HepG2 (cell line): Measurements from ENCODE around the gene C6orf136. TPM values are rescaled to one million over a fixed set of nuclear protein-coding genes. Genes with fewer than 3 reads are reported as not detected.

Source experiments
- ATM ChIP-seq: fragments of 450-650 bp; IDR thresholded peaks from 2 replicates; pipeline ENCODE4 v1.7.1; 2017; ENCODE audit warnings: mild to moderate bottlenecking, borderline replicate concordance
- ELF1 ChIP-seq: sonication (generic); formaldehyde crosslinking; IDR thresholded peaks from 2 replicates; pipeline ENCODE4 v1.4.0; 2020; ENCODE audit warnings: missing genetic modification reagents
- GATA4 ChIP-seq: sonication (generic); IDR thresholded peaks from 2 replicates; pipeline ENCODE4 v1.6.1; 2016; ENCODE audit warnings: antibody characterized with exemption, low read depth, borderline replicate concordance
- HDAC2 ChIP-seq: sonication (generic); formaldehyde crosslinking; IDR thresholded peaks from 2 replicates; pipeline ENCODE4 v1.4.0; 2020; ENCODE audit warnings: missing genetic modification reagents
- KLF6 ChIP-seq: IDR thresholded peaks from 2 replicates; pipeline ENCODE4 v1.8.0; 2016; ENCODE audit warnings: missing biosample characterization, missing genetic modification reagents
- MYNN ChIP-seq: sonication (generic); formaldehyde crosslinking; IDR thresholded peaks from 2 replicates; pipeline ENCODE4 v1.4.0; 2020; ENCODE audit warnings: mild to moderate bottlenecking, low read depth, missing genetic modification reagents
- NFAT5 ChIP-seq: sonication (generic); formaldehyde crosslinking; IDR thresholded peaks from 2 replicates; pipeline ENCODE4 v1.4.0; 2020; ENCODE audit warnings: missing genetic modification reagents
- REPIN1 ChIP-seq: sonication (generic); formaldehyde crosslinking; IDR thresholded peaks from 2 replicates; pipeline ENCODE4 v1.8.0; 2022; ENCODE audit warnings: missing genetic modification reagents, low read depth, mild to moderate bottlenecking, borderline replicate concordance
- RORA ChIP-seq: sonication (generic); formaldehyde crosslinking; IDR thresholded peaks from 2 replicates; pipeline ENCODE4 v1.5.0; 2020; ENCODE audit warnings: mild to moderate bottlenecking, missing genetic modification reagents, moderate library complexity
- THAP11 ChIP-seq: IDR thresholded peaks from 2 replicates; pipeline ENCODE4 v1.6.1; 2016; ENCODE audit warnings: missing biosample characterization, missing genetic modification reagents
- ZFP1 ChIP-seq: IDR thresholded peaks from 2 replicates; pipeline ENCODE4 v1.6.1; 2016
- ZFP90 ChIP-seq: sonication (generic); formaldehyde crosslinking; IDR thresholded peaks from 2 replicates; pipeline ENCODE4 v1.8.0; 2022; ENCODE audit warnings: missing genetic modification reagents, mild to moderate bottlenecking, inconsistent platforms, borderline replicate concordance
- ZKSCAN5 ChIP-seq: sonication (generic); formaldehyde crosslinking; IDR thresholded peaks from 2 replicates; pipeline ENCODE4 v1.5.1; 2020; ENCODE audit warnings: mild to moderate bottlenecking, missing genetic modification reagents
- ZMYM4 ChIP-seq: sonication (generic); formaldehyde crosslinking; IDR thresholded peaks from 2 replicates; pipeline ENCODE4 v1.8.1; 2023; ENCODE audit warnings: mild to moderate bottlenecking, missing genetic modification reagents
- ZNF225 ChIP-seq: sonication (generic); formaldehyde crosslinking; IDR thresholded peaks from 2 replicates; pipeline ENCODE4 v1.4.0; 2020; ENCODE audit warnings: mild to moderate bottlenecking, missing genetic modification reagents
- ZNF253 ChIP-seq: sonication (generic); formaldehyde crosslinking; IDR thresholded peaks from 2 replicates; pipeline ENCODE4 v1.8.0; 2022; ENCODE audit warnings: mild to moderate bottlenecking, missing genetic modification reagents, borderline replicate concordance
- ZNF354B ChIP-seq: sonication (generic); formaldehyde crosslinking; IDR thresholded peaks from 2 replicates; pipeline ENCODE4 v1.8.0; 2022; ENCODE audit warnings: mild to moderate bottlenecking, missing genetic modification reagents
- ZNF414 ChIP-seq: sonication (generic); formaldehyde crosslinking; IDR thresholded peaks from 2 replicates; pipeline ENCODE4 v1.5.0; 2020; ENCODE audit warnings: missing genetic modification reagents
- ZNF614 ChIP-seq: IDR thresholded peaks from 2 replicates; pipeline ENCODE4 v1.6.1; 2018; ENCODE audit warnings: missing biosample characterization, missing genetic modification reagents, inconsistent platforms, borderline replicate concordance
- polyA plus RNA-seq, 8 experiments: library from polyadenylated mRNA; depleted of rRNA in 3 of 8; stranded (reverse) in 7 of 8; unstranded in 1 of 8; fragments of >200 nt; fragmentation: Illumina TruSeq in 4 of 8; extraction: Trizol in 4 of 8; gene quantifications; 2 replicates each; pipeline versions ENCODE4 v1.2.1 to v1.2.3, GENCODE V29; 2011 to 2016; ENCODE audit warnings: low read depth in 4 of 8, missing spikeins in 1 of 8, mixed read lengths in 1 of 8; ENCODE audit not compliant: insufficient read depth in 1 of 8
- total RNA-seq, 5 experiments: library from RNA; depleted of rRNA; stranded (reverse); fragments of >200 nt; fragmentation: Illumina TruSeq; extraction: Trizol; gene quantifications; 2 replicates each; pipeline ENCODE4 v1.2.3, GENCODE V29; 2016; ENCODE audit warnings: low read depth in 1 of 5
- TF ChIP-seq, protein P1 (sequence below): sonication (generic); formaldehyde crosslinking; IDR thresholded peaks from 2 replicates; pipeline ENCODE4 v1.8.1; 2023; ENCODE audit warnings: missing genetic modification reagents, mild to moderate bottlenecking, borderline replicate concordance
- TF ChIP-seq, protein P2 (sequence below): sonication (generic); formaldehyde crosslinking; IDR thresholded peaks from 2 replicates; pipeline ENCODE4 v1.5.1; 2020; ENCODE audit warnings: missing genetic modification reagents, mild to moderate bottlenecking, borderline replicate concordance

The C6orf136 gene
- total and polyA plus RNA-seq, 2 of the 13 experiments (the other 11 are each of a cell fraction or from before 2014, with no cell fraction given): 12.0 to 26.2 TPM

DNA sequence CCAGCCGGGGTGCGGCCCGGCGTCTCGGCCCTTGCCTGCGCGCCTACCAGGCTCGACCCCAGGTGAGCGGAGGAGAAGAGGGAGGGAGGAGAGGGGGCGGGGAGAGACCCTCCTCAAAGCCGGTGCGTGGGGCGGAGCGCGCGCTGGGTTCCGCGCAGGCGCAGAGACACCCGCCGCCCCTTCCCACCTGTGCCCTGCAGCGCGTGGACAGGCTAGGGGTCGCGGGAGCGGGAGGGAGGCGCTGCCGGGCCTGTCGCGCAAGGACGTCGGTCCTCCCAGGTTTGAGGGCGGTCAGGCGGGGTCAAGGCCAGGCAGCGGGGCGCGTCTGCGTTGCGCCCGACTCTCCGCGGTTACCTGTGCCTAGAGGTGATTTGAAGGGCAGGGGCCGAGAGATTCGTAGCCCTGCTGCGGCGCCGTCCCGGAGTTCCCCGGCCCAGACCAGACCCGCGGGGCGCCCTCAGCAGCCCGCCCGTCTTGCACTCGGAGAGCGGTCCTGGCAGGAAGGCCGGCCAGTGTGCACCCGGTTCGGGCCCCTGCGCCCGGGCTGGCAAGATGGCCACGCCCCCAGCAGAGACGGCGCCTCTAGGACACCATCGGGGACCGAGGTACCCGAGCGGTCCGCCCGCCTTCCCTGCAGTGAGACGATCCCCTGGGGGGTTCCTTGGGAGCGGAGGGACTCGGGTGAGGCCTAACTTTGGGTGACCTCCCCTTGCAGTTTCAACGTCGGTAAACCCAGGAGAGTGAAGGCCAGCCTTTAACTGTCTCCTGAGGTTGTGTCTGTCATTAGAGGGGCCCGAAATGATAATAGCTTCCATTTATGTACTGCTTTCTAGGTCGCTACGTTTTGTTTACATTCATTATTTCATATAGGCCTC, 546 bp downstream of the C6orf136 start (continued):
- TF ChIP-seq NFAT5 (CRISPR knock-in tag) (peak; percentile 82), ZNF253 (CRISPR knock-in tag) (no peak; the same call in 1 of the 2 replicates), GATA4 (0 out of 2 replicates have a peak, but pooled peaks have one; percentile 35), MYNN (CRISPR knock-in tag) (no peak), HDAC2 (CRISPR knock-in tag) (peak; percentile 81), ZNF354B (no peak), REPIN1 (CRISPR knock-in tag) (peak; percentile 75; the same call in 1 of the 2 replicates), ELF1 (CRISPR knock-in tag) (peak; percentile 31), ZFP90 (CRISPR knock-in tag) (peak; percentile 99), RORA (CRISPR knock-in tag) (no peak), ZNF614 (CRISPR knock-in tag) (peak; percentile 58; the same call in 1 of the 2 replicates), ZMYM4 (peak; percentile 93), ZKSCAN5 (no peak; the same call in 1 of the 2 replicates), KLF6 (CRISPR knock-in tag) (peak; percentile 89; the same call in 1 of the 2 replicates), ZFP1 (CRISPR knock-in tag) (peak; percentile 39; the same call in 1 of the 2 replicates), THAP11 (peak; percentile 83), ATM (no peak), ZNF414 (CRISPR knock-in tag) (peak; percentile 87; the same call in 1 of the 2 replicates), ZNF225 (CRISPR knock-in tag) (peak; percentile 89)
- TF ChIP-seq, protein P1, sequence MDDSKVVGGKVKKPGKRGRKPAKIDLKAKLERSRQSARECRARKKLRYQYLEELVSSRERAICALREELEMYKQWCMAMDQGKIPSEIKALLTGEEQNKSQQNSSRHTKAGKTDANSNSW (CRISPR knock-in tag): peak; percentile 75; the same call in 1 of the 2 replicates
- TF ChIP-seq, protein P2, sequence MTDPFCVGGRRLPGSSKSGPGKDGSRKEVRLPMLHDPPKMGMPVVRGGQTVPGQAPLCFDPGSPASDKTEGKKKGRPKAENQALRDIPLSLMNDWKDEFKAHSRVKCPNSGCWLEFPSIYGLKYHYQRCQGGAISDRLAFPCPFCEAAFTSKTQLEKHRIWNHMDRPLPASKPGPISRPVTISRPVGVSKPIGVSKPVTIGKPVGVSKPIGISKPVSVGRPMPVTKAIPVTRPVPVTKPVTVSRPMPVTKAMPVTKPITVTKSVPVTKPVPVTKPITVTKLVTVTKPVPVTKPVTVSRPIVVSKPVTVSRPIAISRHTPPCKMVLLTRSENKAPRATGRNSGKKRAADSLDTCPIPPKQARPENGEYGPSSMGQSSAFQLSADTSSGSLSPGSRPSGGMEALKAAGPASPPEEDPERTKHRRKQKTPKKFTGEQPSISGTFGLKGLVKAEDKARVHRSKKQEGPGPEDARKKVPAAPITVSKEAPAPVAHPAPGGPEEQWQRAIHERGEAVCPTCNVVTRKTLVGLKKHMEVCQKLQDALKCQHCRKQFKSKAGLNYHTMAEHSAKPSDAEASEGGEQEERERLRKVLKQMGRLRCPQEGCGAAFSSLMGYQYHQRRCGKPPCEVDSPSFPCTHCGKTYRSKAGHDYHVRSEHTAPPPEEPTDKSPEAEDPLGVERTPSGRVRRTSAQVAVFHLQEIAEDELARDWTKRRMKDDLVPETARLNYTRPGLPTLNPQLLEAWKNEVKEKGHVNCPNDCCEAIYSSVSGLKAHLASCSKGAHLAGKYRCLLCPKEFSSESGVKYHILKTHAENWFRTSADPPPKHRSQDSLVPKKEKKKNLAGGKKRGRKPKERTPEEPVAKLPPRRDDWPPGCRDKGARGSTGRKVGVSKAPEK (CRISPR knock-in tag): peak; percentile 93; the same call in 1 of the 2 replicates
